ENCODE data around the gene MPPED1. TPM values are rescaled to one million over a fixed set of nuclear protein-coding genes. Genes with fewer than 3 reads are reported as not detected.

Gene MPPED1
- total RNA-seq, 1 experiment from 2014 or later: 0.28 TPM

DNA sequence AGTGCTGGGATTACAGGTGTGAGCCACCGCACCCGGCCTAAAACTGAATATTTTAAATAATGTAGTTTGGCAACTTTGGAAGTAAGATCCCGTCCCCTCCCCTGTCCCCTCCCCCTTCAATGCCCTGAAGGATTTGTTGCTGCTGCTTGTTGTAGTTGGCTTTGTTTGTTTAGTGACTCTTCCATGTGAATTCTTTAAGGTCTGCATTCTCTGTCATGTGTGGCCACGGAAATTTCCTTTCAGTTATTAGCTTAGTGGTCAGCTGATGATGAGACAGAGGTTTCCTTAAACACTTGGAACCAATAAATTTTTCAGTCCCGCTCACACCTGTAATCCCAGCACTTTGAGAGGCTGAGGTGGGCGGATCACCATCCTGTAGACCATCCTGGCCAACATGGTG, 109.9 kb downstream of the MPPED1 start:
- no peaks in the 10 kb centered on the region for H3K27me3 ChIP-seq (ENCODE audit: insufficient read depth, low read length)
- no peaks in the 10 kb centered on the region for H3K79me2 ChIP-seq (ENCODE audit: insufficient read depth, low read length)
- H4K8ac ChIP-seq (replicated peaks; ENCODE audit: insufficient read length, low read depth, low read length): no peak overlapping the region
- H2AK5ac ChIP-seq (ENCODE audit: insufficient read length, low read length): no peak overlapping the region
- no peaks in the 10 kb centered on the region for H3K36me3 Mint-ChIP-seq (ENCODE audit: insufficient read depth in 1 of 3, low read depth in 3 of 3)
- H3K9me3 ChIP-seq (ENCODE audit: control insufficient read depth, low read depth, low read length): no peaks in the 10 kb centered on the region
- no peaks in the 10 kb centered on the region for H3K9me3 Mint-ChIP-seq
- H4K20me1 ChIP-seq (ENCODE audit: control insufficient read depth, insufficient read depth, insufficient read length): no peaks in the 10 kb centered on the region
- H3K79me1 ChIP-seq (ENCODE audit: insufficient read depth, low read depth, low read length, poor library complexity, severe bottlenecking): no peaks in the 10 kb centered on the region
- no peak overlapping the region for H3K14ac ChIP-seq (ENCODE audit: insufficient read depth, low read length)
- H2BK12ac ChIP-seq (ENCODE audit: insufficient read length, low read depth, low read length): no peak overlapping the region
- no peaks in the 10 kb centered on the region for H3K27me3 Mint-ChIP-seq (ENCODE audit: low read depth)
- no peak overlapping the region for H3K9ac ChIP-seq (ENCODE audit: extremely low read depth, insufficient read length, low read length)
- no peak overlapping the region for H3K56ac ChIP-seq (ENCODE audit: insufficient read length, low read depth, low read length)
- no peak overlapping the region for H2BK20ac ChIP-seq (ENCODE audit: low read depth, low read length, poor library complexity, severe bottlenecking)
- H2AFZ ChIP-seq (ENCODE audit: low read length): no peak overlapping the region
- TF ChIP-seq, protein P1, sequence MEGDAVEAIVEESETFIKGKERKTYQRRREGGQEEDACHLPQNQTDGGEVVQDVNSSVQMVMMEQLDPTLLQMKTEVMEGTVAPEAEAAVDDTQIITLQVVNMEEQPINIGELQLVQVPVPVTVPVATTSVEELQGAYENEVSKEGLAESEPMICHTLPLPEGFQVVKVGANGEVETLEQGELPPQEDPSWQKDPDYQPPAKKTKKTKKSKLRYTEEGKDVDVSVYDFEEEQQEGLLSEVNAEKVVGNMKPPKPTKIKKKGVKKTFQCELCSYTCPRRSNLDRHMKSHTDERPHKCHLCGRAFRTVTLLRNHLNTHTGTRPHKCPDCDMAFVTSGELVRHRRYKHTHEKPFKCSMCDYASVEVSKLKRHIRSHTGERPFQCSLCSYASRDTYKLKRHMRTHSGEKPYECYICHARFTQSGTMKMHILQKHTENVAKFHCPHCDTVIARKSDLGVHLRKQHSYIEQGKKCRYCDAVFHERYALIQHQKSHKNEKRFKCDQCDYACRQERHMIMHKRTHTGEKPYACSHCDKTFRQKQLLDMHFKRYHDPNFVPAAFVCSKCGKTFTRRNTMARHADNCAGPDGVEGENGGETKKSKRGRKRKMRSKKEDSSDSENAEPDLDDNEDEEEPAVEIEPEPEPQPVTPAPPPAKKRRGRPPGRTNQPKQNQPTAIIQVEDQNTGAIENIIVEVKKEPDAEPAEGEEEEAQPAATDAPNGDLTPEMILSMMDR (conservative IDR thresholded peaks at IDR 0.05): no peak
- H2BK120ac ChIP-seq (ENCODE audit: low read depth, low read length, poor library complexity, severe bottlenecking): no peak overlapping the region
- no peak for DNase-seq
- H3K23ac ChIP-seq (ENCODE audit: insufficient read length, low read depth, low read length): no peak overlapping the region
- no peaks in the 10 kb centered on the region for H3K4me1 ChIP-seq (ENCODE audit: insufficient read depth, low read length)
- no peak overlapping the region for H3T11ph ChIP-seq (ENCODE audit: low read length)
- no peak overlapping the region for H3K27ac Mint-ChIP-seq
- H4K91ac ChIP-seq (ENCODE audit: insufficient read length, low read depth, low read length): no peak overlapping the region
- no peak overlapping the region for H2BK5ac ChIP-seq (ENCODE audit: insufficient read length, low read length)
- no peak overlapping the region for H3K4ac ChIP-seq (ENCODE audit: low read depth, low read length)
- WGBS (ENCODE audit: extremely low coverage, insufficient read length, low lambda C conversion rate): no CpG with 5 or more reads among the region's 6 CpGs
- no peak overlapping the region for H3K18ac ChIP-seq (ENCODE audit: insufficient read length, low read depth, low read length)
- no peak overlapping the region for H2BK15ac ChIP-seq (ENCODE audit: low read depth, low read length)
- H3K4me2 ChIP-seq (ENCODE audit: insufficient read depth, insufficient read length, low read length): no peak overlapping the region
- no peak overlapping the region for H3K27ac ChIP-seq (ENCODE audit: insufficient read length, low read depth, low read length)
- H3K23me2 ChIP-seq (ENCODE audit: insufficient read length, low read depth, low read length, poor library complexity, severe bottlenecking): no peaks in the 10 kb centered on the region
- no peak overlapping the region for H3K4me3 Mint-ChIP-seq
- no peak overlapping the region for H4K5ac ChIP-seq (ENCODE audit: insufficient read length, low read depth, low read length)
- no peaks in the 10 kb centered on the region for H3K4me1 Mint-ChIP-seq

All from H9 (cell line).